ENCODE results near the gene MED10.

DNA sequence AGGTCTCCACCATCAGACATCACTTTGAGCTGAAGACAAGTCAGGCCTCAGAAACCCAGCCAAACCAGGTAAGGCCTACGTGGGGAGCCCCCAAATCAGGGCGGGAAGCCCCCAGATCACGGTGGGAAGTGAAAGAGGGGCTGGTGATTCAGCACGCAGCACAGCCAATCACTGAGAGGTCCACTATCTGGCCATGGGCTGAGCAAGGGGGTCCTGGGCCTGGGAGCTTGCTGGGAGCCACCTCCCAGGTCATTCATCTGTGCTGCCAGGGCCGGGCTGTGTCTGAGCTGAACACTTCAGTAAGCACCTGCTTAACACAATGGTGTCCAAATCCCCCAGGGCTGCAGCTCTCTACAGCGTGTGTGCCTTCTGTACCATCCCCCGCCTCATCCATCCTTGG, 15.5 kb downstream of the MED10 start:
- no peak for TF ChIP-seq SNAI2 (CRISPR knock-in tag; IDR thresholded peaks at IDR 0.05)
- TF ChIP-seq ZFP3 (CRISPR knock-in tag; IDR thresholded peaks at IDR 0.05) = no peak
- TF ChIP-seq ZNF565 (CRISPR knock-in tag; conservative IDR thresholded peaks at IDR 0.05; ENCODE audit: low read depth) = no peak
- TF ChIP-seq TCF4 (CRISPR knock-in tag; IDR thresholded peaks at IDR 0.05; ENCODE audit: borderline replicate concordance) = no peak
